ENCODE data around the gene SGTB.

The SGTB gene

GRCh38 chr5:65702036-65702435, 19.9 kb downstream of the SGTB start:
- H3K27me3 ChIP-seq (ENCODE audit: low read depth, low read length) = no peaks in the 10 kb centered on the region
- no peak overlapping the region for H3K9ac ChIP-seq (ENCODE audit: low read length)
- H3K36me3 ChIP-seq (replicated peaks; ENCODE audit: low read depth, low read length) = peaks cover 28% of the 10 kb centered on the region
- H4K20me1 ChIP-seq (ENCODE audit: insufficient read depth, low read length) = no peaks in the 10 kb centered on the region
- TF ChIP-seq EZH2phosphoT487 (IDR thresholded peaks at IDR 0.05; ENCODE audit: low read depth) (no peak), CTCF (IDR thresholded peaks at IDR 0.05; ENCODE audit: low read depth, low read length) (no peak)
- H3K4me2 ChIP-seq (ENCODE audit: low read length) = no peak overlapping the region
- no peaks in the 10 kb centered on the region for H3K9me3 ChIP-seq (ENCODE audit: insufficient read depth, low read length)
- H3K4me3 ChIP-seq (ENCODE audit: low read length) = no peak overlapping the region
- H3K79me2 ChIP-seq (ENCODE audit: low read length) = no peaks in the 10 kb centered on the region
- H3K27ac ChIP-seq (ENCODE audit: low read length) = no peak overlapping the region
- no peaks in the 10 kb centered on the region for H3K4me1 ChIP-seq (ENCODE audit: low read length)
- no peak overlapping the region for H2AFZ ChIP-seq (ENCODE audit: low read depth, low read length)

GRCh38 chr5:65699338-65699737, 22.6 kb downstream of the SGTB start:
- Histone ChIP-seq H3K79me2 (ENCODE audit: low read length) (no peaks in the 10 kb centered on the region), H3K27me3 (ENCODE audit: low read depth, low read length) (no peaks in the 10 kb centered on the region), H3K4me2 (ENCODE audit: low read length) (no peak overlapping the region), H3K9ac (ENCODE audit: low read length) (no peak overlapping the region), H3K36me3 (replicated peaks; ENCODE audit: low read depth, low read length) (peaks cover 37% of the 10 kb centered on the region), H2AFZ (ENCODE audit: low read depth, low read length) (no peak overlapping the region), H3K27ac (ENCODE audit: low read length) (no peak overlapping the region), H4K20me1 (ENCODE audit: insufficient read depth, low read length) (no peaks in the 10 kb centered on the region), H3K9me3 (ENCODE audit: insufficient read depth, low read length) (no peaks in the 10 kb centered on the region), H3K4me3 (ENCODE audit: low read length) (no peak overlapping the region), H3K4me1 (ENCODE audit: low read length) (peaks cover 22% of the 10 kb centered on the region)
- no peak for TF ChIP-seq CTCF (IDR thresholded peaks at IDR 0.05; ENCODE audit: low read depth, low read length)
- TF ChIP-seq EZH2phosphoT487 (IDR thresholded peaks at IDR 0.05; ENCODE audit: low read depth) = no peak

- Histone ChIP-seq H4K20me1 (ENCODE audit: insufficient read depth, low read length) (no peaks in the 10 kb centered on the region), H3K4me3 (ENCODE audit: low read length) (no peak overlapping the region), H3K4me1 (ENCODE audit: low read length) (peaks cover 22% of the 10 kb centered on the region), H3K27ac (ENCODE audit: low read length) (no peak overlapping the region), H3K4me2 (ENCODE audit: low read length) (no peak overlapping the region), H3K36me3 (replicated peaks; ENCODE audit: low read depth, low read length) (peaks cover 29% of the 10 kb centered on the region), H3K9ac (ENCODE audit: low read length) (no peak overlapping the region), H3K79me2 (ENCODE audit: low read length) (no peaks in the 10 kb centered on the region), H2AFZ (ENCODE audit: low read depth, low read length) (no peak overlapping the region), H3K9me3 (ENCODE audit: insufficient read depth, low read length) (no peaks in the 10 kb centered on the region), H3K27me3 (ENCODE audit: low read depth, low read length) (no peaks in the 10 kb centered on the region)
- TF ChIP-seq EZH2phosphoT487 (IDR thresholded peaks at IDR 0.05; ENCODE audit: low read depth) = no peak
- TF ChIP-seq CTCF (IDR thresholded peaks at IDR 0.05; ENCODE audit: low read depth, low read length) = no peak
Measured at GRCh38 chr5:65696892-65697291, 25.0 kb downstream of the SGTB start.

GRCh38 chr5:65695896-65696295, 26.0 kb downstream of the SGTB start:
- no peaks in the 10 kb centered on the region for H3K27me3 ChIP-seq (ENCODE audit: low read depth, low read length)
- no peaks in the 10 kb centered on the region for H3K9me3 ChIP-seq (ENCODE audit: insufficient read depth, low read length)
- peak overlapping the region; percentile 76 for H3K27ac ChIP-seq (ENCODE audit: low read length)
- no peaks in the 10 kb centered on the region for H3K79me2 ChIP-seq (ENCODE audit: low read length)
- H3K4me3 ChIP-seq (ENCODE audit: low read length) = peak overlapping the region; percentile 27
- peaks cover 22% of the 10 kb centered on the region for H3K4me1 ChIP-seq (ENCODE audit: low read length)
- H3K36me3 ChIP-seq (replicated peaks; ENCODE audit: low read depth, low read length) = peaks cover 27% of the 10 kb centered on the region
- no peak overlapping the region for H2AFZ ChIP-seq (ENCODE audit: low read depth, low read length)
- TF ChIP-seq EZH2phosphoT487 (IDR thresholded peaks at IDR 0.05; ENCODE audit: low read depth) (no peak), CTCF (IDR thresholded peaks at IDR 0.05; ENCODE audit: low read depth, low read length) (no peak)
- peak overlapping the region; percentile 62 for H3K4me2 ChIP-seq (ENCODE audit: low read length)
- no peaks in the 10 kb centered on the region for H4K20me1 ChIP-seq (ENCODE audit: insufficient read depth, low read length)
- 0 out of 2 replicates have a peak overlapping the region, but pooled peaks have one; percentile 24 for H3K9ac ChIP-seq (ENCODE audit: low read length)
